ENCODE results near the gene GTPBP2.

GRCh38 chr6:43668151-43669028 lies 39.3 kb upstream of the GTPBP2 start:
- TF ChIP-seq POLR2A (IDR thresholded peaks at IDR 0.05; ENCODE audit: control extremely low read depth in 1 of 2, low read depth in 2 of 2, low read length in 2 of 2) (peak in 1 of 2 experiments; percentile 59; a peak in 1 of 3 replicates), POLR2AphosphoS5 (IDR thresholded peaks at IDR 0.05; ENCODE audit: low read depth, low read length) (peak; percentile 93), CHD1 (IDR thresholded peaks at IDR 0.05; ENCODE audit: low read depth, low read length) (no peak), PHF8 (conservative IDR thresholded peaks at IDR 0.05; ENCODE audit: low read depth, low read length) (no peak), CTCF (IDR thresholded peaks at IDR 0.05; ENCODE audit: control extremely low read depth in 1 of 3, insufficient read depth in 1 of 3, low read depth in 1 of 3, low read length in 3 of 3) (peak in 2 of 3 experiments; percentile 62 to 66; a peak in 3 of 4 replicates), RXRA (IDR thresholded peaks at IDR 0.05; ENCODE audit: insufficient read depth, low read depth, low read length) (no peak), EP300 (IDR thresholded peaks at IDR 0.05; ENCODE audit: borderline replicate concordance in 1 of 2, low read depth in 2 of 2, low read length in 2 of 2) (no peak), JUND (IDR thresholded peaks at IDR 0.05; ENCODE audit: low read length) (no peak), ATF3 (IDR thresholded peaks at IDR 0.05; ENCODE audit: insufficient read depth, low read depth, low read length) (no peak), SUZ12 (IDR thresholded peaks at IDR 0.05; ENCODE audit: low read length) (no peak), RNF2 (IDR thresholded peaks at IDR 0.05; ENCODE audit: borderline replicate concordance, low read depth, low read length, missing control alignments, poor library complexity, severe bottlenecking) (no peak), CBX8 (IDR thresholded peaks at IDR 0.05; ENCODE audit: borderline replicate concordance, low read depth, low read length) (no peak), HDAC6 (IDR thresholded peaks at IDR 0.05; ENCODE audit: low read depth, low read length) (no peak), MAX (IDR thresholded peaks at IDR 0.05) (peak; percentile 60)
